Transverse colon (tissue), 3 donors: Measurements from ENCODE around the gene GMEB2.

Source experiments
- CTCF ChIP-seq, 5 experiments: fragments of 200-600 bp in 3 of 5; fragments of 450-650 bp in 2 of 5; sonication (generic) in 3 of 5; IDR thresholded peaks; 1 replicate in 2 of 5; 2 replicates in 3 of 5; pipeline ENCODE4 v1.5.1; 2016 to 2017; ENCODE audit warnings: antibody characterized with exemption in 5 of 5, inconsistent platforms in 3 of 5, mild to moderate bottlenecking in 2 of 5, moderate library complexity in 1 of 5
- EP300 ChIP-seq: sonication (generic); formaldehyde crosslinking; IDR thresholded peaks from one replicate; pipeline ENCODE4 v1.6.1; 2017; ENCODE audit warnings: antibody characterized with exemption, low read depth

DNA sequence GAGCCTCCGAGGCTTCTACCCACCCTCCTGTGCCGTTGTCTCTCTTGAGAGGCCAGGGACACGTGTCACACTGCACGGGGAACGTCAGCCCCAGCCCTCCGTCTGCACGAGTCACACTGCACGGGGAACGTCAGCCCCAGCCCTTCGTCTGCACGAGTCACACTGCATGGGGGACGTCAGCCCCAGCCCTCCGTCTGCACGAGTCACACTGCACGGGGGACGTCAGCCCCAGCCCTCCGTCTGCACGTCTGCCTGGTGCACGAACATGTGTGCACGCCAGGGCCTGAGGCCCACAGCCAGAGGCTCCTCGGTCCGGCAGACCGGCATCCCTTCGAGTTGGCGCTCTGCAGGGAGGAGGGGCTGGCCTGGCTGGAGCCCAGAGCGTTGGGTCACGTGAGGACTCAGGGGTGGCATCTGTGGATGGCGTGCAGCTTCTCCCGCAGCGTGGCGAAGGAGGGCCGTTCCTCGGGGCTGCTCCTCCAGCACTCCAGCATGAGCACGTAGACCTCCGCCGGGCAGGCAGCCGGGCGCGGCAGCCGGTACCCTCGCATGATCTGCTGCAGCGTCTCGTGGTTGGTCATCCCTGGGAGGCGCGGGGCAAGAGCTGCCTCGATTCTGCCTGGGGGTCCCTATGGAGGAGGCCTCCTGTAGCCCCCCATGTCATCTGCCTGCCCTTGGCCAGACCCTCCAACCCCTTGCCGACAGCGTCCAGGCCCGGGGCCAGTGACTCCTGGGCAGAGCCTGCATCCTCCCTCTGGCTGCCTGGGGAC, 86.3 kb downstream of the GMEB2 start:
- TF ChIP-seq CTCF (IDR thresholded peaks at IDR 0.05) (no peak), EP300 (no peak)
